HG03103 (cell line): ENCODE data around the gene MZB1.
A peak's percentile ranks its signal among the peaks of the same experiment; 100 is the strongest.
"Not testable (repeated sequence)": the region's sequence is repeated elsewhere in the genome, so short reads cannot be mapped to it uniquely, and the experiment has no call there.

Source experiments
- ATAC-seq: cut with Tn5 transposase; IDR thresholded peaks from one replicate; pipeline ENCODE4 v1.9.1; 2021; ENCODE audit warnings: low read depth; ENCODE audit not compliant: unreplicated experiment

MZB1 gene

GRCh38 chr5:139378101-139378825, 11.4 kb downstream of the MZB1 start:
- no peak for ATAC-seq

- ATAC-seq = no peak
These were observed 12.5 kb downstream of the MZB1 start for GRCh38 chr5:139377226-139377625.

- no peak for ATAC-seq
These were observed 13.3 kb downstream of the MZB1 start for GRCh38 chr5:139376364-139376763.

- no peak for ATAC-seq
These were observed 14.8 kb downstream of the MZB1 start for GRCh38 chr5:139374909-139375308.

- ATAC-seq = no peak
These were observed 18.0 kb downstream of the MZB1 start for GRCh38 chr5:139371482-139372435.

- ATAC-seq = no peak
These were observed 20.5 kb downstream of the MZB1 start for GRCh38 chr5:139369181-139369580.

- ATAC-seq = no peak
These were observed 21.1 kb downstream of the MZB1 start for GRCh38 chr5:139368613-139369012.

- no peak for ATAC-seq
These were observed 25.2 kb downstream of the MZB1 start for GRCh38 chr5:139364466-139364865.

- ATAC-seq = no peak
These were observed 25.8 kb downstream of the MZB1 start for GRCh38 chr5:139363937-139364336.

- no peak for ATAC-seq
These were observed 27.8 kb downstream of the MZB1 start for GRCh38 chr5:139361835-139362429.

- ATAC-seq = no peak
These were observed 29.3 kb downstream of the MZB1 start for GRCh38 chr5:139360384-139360783.

GRCh38 chr5:139358064-139358463, 31.6 kb downstream of the MZB1 start:
- no peak for ATAC-seq

GRCh38 chr5:139355900-139356299, 33.8 kb downstream of the MZB1 start:
- not testable (repeated sequence) for ATAC-seq

- ATAC-seq = no peak
These were observed 35.5 kb downstream of the MZB1 start for GRCh38 chr5:139354186-139354585.

- ATAC-seq = not testable (repeated sequence)
These were observed 41.9 kb downstream of the MZB1 start for GRCh38 chr5:139347863-139348262.

- not testable (repeated sequence) for ATAC-seq
These were observed 44.3 kb downstream of the MZB1 start for GRCh38 chr5:139345442-139345841.

GRCh38 chr5:139344177-139344576, 45.5 kb downstream of the MZB1 start:
- ATAC-seq = no peak

- ATAC-seq = no peak
These were observed 46.2 kb downstream of the MZB1 start for GRCh38 chr5:139343476-139343875.

GRCh38 chr5:139342423-139342723, 47.3 kb downstream of the MZB1 start:
- peak; percentile 48 for ATAC-seq

GRCh38 chr5:139341689-139342422, 47.9 kb downstream of the MZB1 start, which contains the start of gene PAIP2:
Gene PAIP2 (plus strand): TSS chr5:139341854. CDS start chr5:139363785, 21,931 bp downstream.
- ATAC-seq = peak; percentile 91
